HL-60/S4 treated with phorbol 12-myristate 13-acetate at 8.2 ng/mL for 4 days and 3 days (cell line): ENCODE results near the gene TRIP4.
"Not testable (repeated sequence)": the region's sequence is repeated elsewhere in the genome, so short reads cannot be mapped to it uniquely, and the experiment has no call there.

Experiments used
- in situ Hi-C: fragments of 300-500 bp; cut with MboI; formaldehyde crosslinking; loops from 2 replicates; pipeline ENCODE4 v1.15.0; 2022; ENCODE audit warnings: low sequenced_read_pairs

TRIP4 gene

DNA sequence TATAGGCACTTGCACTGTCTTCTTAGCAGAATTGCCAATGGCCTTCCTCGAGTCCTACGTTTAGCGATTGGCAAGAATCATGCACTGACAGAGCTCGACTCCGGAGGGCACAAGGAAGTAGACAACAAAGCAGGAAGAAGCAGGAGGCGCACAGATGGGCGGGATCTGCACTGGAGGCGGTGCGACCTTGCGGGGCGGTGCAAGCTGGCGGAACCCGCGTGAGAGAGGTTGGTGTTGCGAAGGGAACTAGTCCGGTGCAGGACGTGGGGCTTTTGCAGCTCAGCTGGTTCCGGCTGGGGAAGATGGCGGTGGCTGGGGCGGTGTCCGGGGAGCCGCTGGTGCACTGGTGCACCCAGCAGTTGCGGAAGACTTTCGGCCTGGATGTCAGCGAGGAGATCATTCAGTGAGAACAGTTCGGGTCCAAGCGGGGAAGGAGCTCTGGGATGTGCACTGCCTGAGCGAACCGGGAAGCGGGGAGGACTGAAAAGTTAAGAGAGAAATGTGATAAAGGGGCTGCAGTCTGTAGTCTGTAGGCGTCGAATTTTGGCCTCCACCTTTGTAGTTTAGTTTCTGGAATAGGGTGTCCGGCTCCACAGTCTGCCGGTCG lies at the start of gene TRIP4:
Gene TRIP4, plus strand, starts transcription at position 275 of the 607 bp plus-strand sequence. Its CDS starts 28 bp downstream, at position 303.
- in situ Hi-C loops = no loop called here

DNA sequence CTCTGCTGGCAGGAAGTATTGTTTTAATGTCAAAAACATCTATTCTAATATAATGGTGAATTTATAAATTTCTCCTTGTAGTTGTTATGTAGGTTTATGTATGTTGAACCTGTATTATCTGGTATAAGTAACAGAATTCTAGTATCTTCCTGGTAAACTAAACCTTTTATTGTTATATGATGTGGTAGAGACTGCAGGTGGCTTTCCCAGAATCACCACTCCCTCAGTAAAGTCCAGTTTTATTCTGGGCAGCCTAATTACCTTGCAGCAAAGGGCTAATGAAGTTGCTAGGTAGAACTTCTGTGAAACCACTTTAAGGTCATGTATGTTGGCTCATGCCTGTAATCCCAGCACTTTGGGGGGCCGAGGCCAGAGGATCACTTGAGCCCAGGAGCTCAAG lies 47.3 kb upstream of the TRIP4 start:
- in situ Hi-C loops = no loop called here

DNA sequence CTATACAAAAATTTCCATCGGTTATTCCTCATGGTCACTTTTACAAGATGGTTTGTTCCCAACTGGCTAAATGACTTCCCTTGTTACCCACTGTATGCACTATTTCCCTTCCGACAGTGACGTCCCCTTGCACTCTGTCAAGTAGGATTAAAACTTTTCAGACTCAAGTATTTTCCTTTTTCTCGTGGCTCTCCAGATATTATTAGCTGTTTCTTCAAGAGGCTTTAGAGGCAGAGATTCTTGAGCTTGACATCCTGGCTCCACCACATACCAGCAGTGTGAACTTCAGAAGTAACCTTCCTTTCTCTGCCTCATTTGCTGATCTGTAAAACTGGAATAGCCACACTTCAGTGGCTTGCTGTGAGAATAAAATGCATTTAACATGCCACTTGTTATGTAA lies 45.7 kb upstream of the TRIP4 start:
- in situ Hi-C loops = no loop called here

DNA sequence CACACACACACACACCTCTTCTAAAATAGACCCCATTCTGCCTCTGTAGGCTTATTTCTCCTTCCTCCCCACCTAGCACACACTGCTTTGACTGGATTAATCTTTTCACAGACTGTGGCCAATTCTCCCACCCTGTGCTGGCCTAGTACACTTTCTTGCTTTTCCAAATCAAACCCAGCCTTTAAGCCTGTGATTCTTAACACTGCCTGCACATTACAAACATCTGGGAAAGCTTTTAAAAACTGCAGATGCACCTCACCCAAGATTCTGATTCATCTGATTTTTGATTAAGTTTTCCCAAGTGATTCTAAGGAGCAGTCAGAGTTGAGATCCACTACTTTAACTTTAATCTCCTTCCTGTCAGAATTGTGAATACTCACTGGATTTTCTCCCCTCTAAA lies 44.4 kb upstream of the TRIP4 start:
- in situ Hi-C loops = no loop called here

DNA sequence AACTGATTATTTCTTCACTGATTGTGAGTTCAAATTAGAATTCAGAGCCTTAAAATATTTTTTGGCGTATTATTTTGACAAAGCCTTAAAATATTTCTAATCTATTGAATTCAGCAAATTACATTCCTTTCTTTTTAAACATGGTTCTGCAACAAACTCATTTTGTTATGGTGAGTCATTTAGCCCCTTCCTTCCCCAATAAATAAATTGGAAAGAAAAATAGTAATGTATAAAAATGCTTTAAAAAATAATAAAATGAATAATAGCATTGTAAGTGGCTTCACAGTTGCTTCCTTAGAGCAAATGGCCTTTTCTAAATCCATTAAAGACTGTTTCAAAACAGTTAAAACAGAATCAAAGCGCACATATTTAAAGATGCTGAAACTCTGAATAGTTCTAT lies 43.8 kb upstream of the TRIP4 start:
- in situ Hi-C loops = no loop called here

DNA sequence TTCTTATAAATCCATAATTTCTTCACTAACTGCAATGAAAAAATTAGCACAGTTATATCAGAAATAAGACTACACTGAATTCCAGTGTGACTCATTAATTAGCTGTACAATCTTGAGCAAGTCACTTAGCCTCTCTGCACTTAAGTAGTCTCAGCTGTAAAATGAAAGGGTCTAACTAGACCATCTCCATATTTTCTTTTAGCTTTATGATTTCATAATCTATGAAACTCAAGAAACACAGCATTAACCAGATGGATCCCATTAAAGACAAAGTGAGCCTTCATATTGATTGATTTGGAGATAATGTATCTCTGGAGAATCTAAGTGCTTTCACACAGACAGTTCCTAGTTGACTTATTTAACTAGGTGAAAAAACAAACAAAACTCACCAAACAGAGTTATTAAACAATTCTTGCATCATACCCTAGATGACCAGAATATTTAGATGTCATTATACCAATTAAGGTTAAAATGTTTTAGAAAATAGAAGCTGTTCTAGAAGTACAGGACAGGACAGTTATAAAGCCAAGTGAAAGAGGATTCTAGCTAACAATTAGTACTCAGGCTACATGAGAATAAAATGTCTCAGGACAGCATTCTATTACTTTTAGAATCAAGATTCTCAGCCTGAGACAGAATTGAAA lies 42.9 kb upstream of the TRIP4 start:
- in situ Hi-C loops = no loop called here

DNA sequence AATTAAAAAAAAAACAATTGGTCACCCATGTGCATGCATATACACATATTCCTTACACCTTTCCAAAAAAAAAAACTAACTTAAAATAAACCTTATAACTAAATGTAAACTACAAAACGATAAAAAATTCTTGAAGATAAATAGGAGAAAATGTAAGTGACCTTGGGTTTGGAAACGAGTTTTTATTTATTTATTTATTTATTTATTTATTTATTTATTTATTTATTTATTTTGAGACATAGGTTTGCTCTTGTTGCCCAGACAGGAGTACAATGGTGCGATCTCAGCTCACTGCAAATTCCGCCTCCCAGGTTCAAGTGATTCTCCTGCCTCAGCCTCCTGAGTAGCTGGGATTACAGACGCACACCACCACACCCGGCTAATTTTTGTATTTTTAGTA lies 41.4 kb upstream of the TRIP4 start:
- in situ Hi-C loops = not testable (repeated sequence)

DNA sequence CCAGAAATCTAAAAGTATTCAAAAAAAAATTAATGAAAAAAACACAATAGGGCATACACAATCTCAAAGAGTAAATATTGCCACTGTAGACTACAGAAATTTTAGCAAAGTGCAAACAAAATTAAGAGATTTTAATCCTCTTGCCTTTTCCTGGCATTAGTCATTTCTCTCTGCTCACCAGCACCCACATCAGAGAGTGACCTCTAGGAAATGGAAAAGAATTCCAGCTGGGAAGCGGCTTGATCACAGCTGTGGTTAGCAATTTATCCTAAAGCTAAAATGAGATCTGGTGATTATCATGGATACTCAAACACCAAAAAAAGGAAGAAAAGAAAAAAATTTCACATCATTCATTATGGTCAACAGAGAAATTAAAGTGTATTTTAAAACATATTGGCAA lies 39.2 kb upstream of the TRIP4 start:
- in situ Hi-C loops = no loop called here

DNA sequence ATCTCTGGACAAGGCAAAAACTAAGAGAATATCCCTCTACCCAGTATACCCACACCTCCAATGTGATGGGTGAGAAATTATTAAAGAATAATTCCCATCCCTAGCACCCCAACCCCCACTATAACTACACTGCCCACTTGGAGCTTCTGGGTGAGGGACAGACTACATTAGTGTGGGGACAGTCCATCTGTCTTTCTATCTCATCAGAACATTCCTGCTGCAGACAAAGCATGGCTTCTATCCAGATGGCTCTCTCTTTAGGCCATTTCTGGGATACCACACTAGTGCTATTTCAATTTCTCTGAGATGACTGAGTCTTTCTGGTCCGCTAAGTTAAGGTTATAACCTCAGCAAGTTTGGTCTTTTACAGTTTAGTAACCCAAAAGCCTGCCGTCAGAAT lies 38.3 kb upstream of the TRIP4 start:
- in situ Hi-C loops = no loop called here

DNA sequence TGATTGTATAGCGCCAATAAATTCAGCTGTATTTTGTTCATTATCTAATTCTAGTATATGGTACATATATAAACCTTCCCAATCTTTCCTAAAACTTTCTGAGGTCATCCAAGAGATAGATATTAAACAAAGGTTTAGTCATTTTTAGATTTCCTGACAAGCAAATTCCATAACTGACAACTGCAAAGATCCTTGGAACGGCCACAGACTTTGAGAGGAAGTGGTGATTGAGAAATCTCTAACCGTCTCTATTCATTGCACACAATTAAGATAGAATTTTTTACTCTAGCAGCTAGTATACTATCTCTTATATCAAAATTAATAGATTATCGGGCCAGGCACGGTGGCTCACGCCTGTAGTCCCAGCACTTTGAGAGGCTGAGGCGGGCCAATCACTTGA lies 36.4 kb upstream of the TRIP4 start:
- in situ Hi-C loops = no loop called here

DNA sequence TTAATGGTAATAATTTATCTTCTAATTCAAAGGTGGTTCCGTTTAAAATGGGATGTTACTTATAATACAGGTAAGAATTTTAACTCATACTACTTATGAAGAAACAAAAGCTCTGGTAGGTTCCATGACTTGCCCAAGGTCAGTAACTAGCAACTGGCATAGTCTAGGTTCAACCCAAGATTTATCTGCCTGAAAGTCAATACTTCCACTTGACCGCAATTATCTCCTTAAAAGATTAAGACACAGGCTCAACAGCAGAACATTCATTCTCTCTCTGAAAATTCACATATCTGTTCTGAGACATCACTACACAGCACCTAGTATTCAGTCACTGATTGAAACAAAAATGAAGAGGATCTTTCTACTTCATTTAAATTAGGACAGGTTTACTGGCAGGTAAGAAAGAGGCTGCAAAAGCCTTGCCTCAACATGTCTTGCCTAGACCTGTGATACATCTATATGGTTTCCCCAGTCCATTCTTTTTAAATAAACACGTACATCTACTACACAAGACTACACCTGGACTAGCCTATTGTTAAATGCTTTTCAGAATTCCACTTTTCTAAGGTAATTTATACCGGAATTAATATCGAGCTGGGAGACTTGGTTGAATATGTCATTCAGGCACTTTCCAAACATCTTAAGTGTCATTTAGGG lies 32.8 kb upstream of the TRIP4 start:
- in situ Hi-C loops = no loop called here

DNA sequence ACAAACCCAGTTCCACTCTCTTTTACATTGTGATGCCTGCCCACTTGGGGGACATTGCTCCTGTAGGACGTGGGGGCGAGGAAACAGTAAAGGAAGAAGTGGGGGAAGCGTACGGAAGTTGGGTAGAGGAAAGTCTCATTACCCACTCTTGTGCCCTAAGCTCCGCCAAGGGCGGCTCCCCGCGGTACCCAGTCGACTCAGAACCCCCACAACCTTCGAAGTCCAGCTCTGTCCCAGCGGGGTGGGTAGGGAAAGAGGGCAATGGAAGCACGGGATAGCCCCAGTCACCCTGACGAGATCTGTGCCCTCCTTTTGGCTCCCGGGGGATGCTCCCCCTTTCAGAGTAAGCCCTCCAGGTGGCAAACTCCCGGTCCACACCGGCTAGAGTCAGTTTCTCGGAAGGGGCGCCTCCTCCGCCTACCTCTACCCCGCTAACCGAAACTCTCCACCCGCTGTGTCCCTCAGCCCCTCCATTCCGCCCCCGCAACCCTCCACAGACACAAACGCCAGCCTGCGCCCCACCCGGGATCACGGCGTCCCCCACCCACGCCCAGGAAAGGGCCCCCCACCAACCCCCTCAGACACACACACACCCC lies 32.2 kb upstream of the TRIP4 start:
- in situ Hi-C loops = no loop called here

DNA sequence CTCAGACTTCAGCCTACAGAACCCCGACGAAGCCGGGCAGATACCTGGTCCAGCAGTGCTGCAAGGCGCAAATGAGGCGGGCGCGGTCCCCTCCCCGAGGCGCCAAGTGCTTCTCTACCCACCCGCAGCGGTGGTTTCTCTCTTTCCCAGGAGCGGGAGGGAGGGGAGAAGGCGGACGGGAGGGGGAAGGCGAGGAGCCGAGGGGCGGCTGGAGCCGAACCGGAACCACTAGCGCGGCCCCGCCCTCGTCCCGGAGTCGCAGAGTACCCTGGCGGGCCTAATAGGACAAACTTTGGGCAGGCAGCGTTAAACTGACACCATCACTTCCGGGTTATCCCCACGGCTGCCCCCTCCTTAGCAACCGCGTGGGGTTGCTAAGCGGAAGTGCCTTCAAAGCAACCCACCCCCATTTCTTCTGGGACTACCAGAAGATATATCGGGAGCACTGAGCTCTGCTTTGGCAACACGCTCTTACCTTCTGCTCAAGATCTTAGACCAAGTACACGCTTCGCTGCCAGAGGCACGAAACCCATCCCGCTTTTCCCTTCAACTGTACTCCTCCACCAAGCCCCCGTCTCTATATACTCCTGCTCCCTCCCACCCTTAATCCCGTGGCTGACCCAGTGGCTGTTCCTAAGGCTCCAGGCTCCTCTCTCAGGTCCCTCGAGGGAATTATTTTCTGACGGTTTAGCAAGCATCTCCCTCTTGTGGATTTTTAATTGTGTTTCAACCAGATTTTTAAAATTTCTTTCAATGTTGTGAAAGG lies 31.5 kb upstream of the TRIP4 start, which contains the start of gene CSNK1G1:
Gene CSNK1G1, minus strand, starts transcription at position 230 of the 766 bp plus-strand sequence. CDS start 55,674 bp downstream, outside the sequence.
- in situ Hi-C loops = no loop called here

DNA sequence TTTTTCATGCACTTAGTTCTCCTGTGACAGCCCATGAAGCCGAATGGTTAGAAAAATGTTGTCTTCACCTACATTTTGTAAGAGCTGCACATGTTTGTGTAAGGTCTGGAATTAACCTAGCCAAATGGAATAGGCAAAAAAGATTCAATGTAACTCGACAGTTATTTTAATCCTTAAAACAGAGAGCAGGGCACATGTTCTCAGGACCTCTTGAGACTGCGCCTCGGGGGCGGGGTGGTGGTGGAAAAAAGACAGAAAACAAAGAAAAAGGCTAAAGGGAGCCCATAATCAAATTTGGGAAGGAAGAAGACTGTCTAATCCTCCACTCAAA lies 31.0 kb upstream of the TRIP4 start:
- in situ Hi-C loops = no loop called here

DNA sequence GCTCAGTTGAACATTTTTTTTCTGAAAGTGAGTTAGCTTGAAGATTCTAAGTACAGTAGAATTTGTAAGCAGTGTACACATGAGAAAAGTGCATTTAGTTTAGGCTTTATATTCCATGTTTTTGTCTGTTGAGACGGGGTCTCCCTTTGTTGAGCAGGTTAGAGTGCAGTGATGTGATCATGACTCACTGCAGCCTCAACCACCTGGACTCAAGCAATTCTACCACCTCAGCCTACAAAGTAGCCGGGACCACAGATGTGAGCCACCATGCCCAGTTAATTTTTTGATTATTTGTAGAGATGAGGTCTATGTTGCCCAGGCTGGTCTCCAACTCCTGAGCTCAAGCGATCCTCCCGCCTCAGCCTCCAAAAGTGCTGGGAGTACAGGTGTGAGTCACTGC lies 26.4 kb upstream of the TRIP4 start:
- in situ Hi-C loops = no loop called here

DNA sequence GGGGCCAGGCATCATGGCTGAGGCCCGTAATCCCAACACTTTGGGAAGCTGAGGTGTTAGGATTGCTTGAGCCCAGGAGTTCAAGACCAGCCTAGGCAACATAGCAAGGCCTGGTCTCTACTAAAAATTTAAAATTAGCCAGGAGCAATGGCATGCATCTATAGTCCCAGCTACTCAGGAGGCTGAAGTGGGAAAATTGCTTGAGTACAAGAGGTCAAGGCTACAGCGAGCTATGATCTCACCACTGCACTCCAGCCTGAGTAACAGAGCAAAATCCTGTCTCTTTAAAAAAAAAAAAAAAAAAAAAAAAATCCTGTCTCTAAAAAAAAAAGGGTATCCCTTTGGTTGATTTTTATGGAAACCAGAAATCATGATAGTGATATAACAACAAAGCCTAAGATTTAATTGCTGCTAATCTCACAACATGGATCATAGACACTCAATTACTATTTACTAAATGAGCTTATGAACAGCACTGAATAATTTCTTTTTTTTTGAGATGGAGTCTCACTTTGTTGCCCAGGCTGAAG lies 18.5 kb upstream of the TRIP4 start:
- in situ Hi-C loops = no loop called here

DNA sequence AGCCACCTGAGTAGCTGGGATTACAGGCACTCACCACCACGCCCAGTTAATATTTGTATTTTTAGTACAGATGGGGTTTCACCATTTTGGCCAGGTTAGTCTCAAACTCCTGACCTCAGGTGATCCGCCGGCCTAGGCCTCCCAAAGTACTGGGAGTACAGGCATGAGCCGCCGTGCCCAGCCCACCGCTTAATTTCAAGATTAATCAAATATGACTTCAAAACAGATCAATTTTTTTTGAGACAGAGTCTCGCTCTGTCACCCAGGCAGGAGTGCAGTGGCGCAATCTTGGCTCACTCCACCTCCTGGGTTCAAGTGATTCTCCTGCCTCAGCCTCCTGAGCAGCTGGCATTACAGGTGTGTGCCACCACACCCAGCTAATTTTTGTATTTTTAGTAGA lies 16.3 kb upstream of the TRIP4 start:
- in situ Hi-C loops = not testable (repeated sequence)

DNA sequence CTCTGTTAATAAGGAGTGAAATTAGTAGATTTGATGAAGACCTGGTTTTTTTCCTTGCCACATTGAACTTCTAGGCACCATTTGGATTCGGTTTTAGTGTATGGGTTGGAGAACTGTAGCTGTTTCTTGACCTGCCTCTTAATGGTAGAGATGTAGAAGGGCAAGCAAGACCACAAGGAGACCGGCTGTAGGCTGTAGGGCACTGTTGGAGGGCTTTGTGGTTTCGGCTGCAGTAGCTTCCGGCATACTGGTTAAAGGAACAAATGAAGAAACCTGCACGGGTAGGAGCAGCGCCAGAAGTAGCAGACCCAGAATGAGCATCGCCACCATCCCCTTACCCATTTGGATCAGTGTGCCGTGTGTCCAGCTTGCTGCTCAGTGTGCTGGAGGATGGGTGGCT lies 14.3 kb upstream of the TRIP4 start:
- in situ Hi-C loops = no loop called here

DNA sequence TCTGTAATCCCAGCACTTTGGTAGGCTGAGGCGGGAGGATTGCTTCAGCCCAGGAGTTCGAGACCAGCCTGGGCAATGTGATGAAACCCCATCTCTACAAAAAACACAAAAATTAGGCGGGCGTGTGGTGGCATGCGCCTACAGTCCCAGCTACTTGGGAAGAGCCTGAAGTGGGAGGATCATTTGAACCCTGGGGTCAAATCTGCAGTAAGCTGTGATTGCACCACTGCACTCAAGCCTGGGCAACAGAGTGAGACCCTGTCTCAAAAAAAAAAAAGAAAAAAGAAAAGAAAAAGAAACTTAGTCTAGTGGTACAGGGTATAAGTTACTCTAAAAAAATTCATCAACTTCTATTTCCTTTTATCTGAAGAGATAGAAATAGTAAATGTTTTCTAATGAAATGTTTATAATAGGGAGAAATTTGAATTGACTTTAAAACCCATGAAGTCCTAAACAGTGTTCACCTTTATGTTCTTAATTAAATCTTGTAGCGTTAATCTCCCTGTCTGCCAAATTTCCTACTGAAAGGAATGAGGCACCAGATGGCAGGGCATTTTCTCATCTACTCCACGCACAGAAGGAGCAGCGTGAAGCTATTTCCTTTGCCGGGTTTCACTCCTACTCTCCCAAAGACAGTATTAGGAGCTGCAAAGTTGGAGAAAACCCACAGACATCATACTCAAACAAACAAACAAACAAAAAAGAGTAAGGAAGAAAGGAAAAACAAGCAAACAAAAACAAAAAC lies 8.2 kb upstream of the TRIP4 start:
- in situ Hi-C loops = no loop called here

DNA sequence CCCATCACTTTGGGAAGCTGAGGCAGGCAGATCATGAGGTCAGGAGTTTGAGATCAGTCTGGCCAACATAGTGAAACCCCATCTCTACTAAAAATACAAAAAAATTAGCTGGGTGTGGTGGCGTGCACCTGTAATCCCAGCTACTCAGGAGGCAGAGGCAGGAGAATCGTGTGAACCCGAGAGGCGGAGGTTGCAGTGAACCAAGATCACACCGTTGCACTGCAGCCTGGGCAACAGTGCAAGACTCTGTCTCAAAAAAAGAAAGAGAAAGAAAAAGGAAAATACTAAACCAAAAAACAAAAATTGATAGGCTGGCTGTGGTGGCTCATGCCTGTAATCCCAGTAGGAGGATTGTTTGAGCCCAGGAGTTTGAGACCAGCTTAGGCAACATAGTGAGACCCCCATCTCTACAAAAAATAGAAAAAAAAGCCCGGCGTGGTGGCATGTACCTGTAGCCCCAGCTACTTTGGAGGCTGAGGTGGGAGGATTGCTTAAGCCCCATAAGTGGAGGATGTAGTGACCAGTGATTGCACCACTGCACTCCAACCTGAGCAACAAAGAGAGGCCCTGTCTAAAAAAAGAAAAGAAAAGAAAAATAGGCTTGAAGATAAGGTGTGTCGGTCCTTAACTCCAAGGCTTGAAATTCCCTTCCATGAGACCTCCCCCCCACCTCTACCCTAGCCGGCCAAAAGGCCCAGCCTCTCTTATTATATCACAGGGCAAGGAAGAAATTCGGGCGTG lies 7.3 kb upstream of the TRIP4 start:
- in situ Hi-C loops = not testable (repeated sequence)
